Panc1 (cell line): ENCODE data around the gene ARMCX2. TPM values are rescaled to one million over a fixed set of nuclear protein-coding genes. Genes with fewer than 3 reads are reported as not detected.
A peak's percentile ranks its signal among the peaks of the same experiment; 100 is the strongest.

ENCODE experiments used
- ATAC-seq: fragments of 200-7000 bp; cut with Tn5 transposase; 2 replicates; pipeline ENCODE4 v1.9.1; 2020; ENCODE audit warnings: mild to moderate bottlenecking, moderate library complexity
- Bru-seq: library from RNA; stranded (reverse); fragments of 400-500 nt; gene quantifications from one replicate; lab custom pipeline; 2021; lab: Mats Ljungman, UMichigan
- BruChase-seq, 2 experiments: library from RNA; stranded (reverse); fragments of 400-500 nt; gene quantifications; one replicate each; lab custom pipeline; 2021; lab: Mats Ljungman, UMichigan
- BruUV-seq: library from RNA; stranded (reverse); fragments of 400-500 nt; replicated peaks from 2 replicates; lab custom pipeline; 2021; lab: Mats Ljungman, UMichigan
- CTCF ChIA-PET: fragments of 300-600 bp; sonication (Branson Sonifier 250); formaldehyde crosslinking; loops from one replicate; lab custom pipeline; 2022; ENCODE audit warnings: antibody characterized with exemption; lab: Charles Lee
- POLR2A ChIA-PET: fragments of 300-600 bp; sonication (Branson Sonifier 250); formaldehyde crosslinking; loops from one replicate; lab custom pipeline; 2022; ENCODE audit warnings: antibody characterized with exemption; lab: Charles Lee
- DNase-seq: peaks from one replicate; pipeline ENCODE4 v3.0.0-alpha.2; 2010; ENCODE audit warnings: low read depth, low spot score
- H3K27ac ChIP-seq: 2 replicates; pipeline ENCODE4 v1.5.1; 2011; ENCODE audit warnings: mild to moderate bottlenecking, low read length, inconsistent platforms
- H3K27me3 ChIP-seq: fragments of 200-500 bp; sonication (Bioruptor generic); 2 replicates; pipeline ENCODE4 v1.6.0; 2014; ENCODE audit warnings: low read length, inconsistent platforms; ENCODE audit not compliant: control insufficient read depth, insufficient read depth
- H3K36me3 ChIP-seq: fragments of 200-500 bp; sonication (Bioruptor generic); 2 replicates; pipeline ENCODE4 v1.5.1; 2014; ENCODE audit warnings: inconsistent platforms, mild to moderate bottlenecking, low read length, moderate library complexity; ENCODE audit not compliant: control insufficient read depth, insufficient read depth
- H3K4me1 ChIP-seq: 2 replicates; pipeline ENCODE4 v1.5.1; 2011; ENCODE audit warnings: inconsistent platforms, mild to moderate bottlenecking, low read length, moderate library complexity; ENCODE audit not compliant: control insufficient read depth, insufficient read depth
- H3K4me3 ChIP-seq, 2 experiments: 2 replicates each; pipeline ENCODE4 v1.5.1; 2011 to 2012; ENCODE audit warnings: low read depth in 2 of 2, low read length in 2 of 2, mild to moderate bottlenecking in 2 of 2, inconsistent platforms in 1 of 2, moderate library complexity in 1 of 2
- H3K9me3 ChIP-seq: fragments of 200-500 bp; sonication (Bioruptor generic); 2 replicates; pipeline ENCODE4 v1.5.1; 2014; ENCODE audit warnings: low read depth, mild to moderate bottlenecking, inconsistent platforms, low read length, moderate library complexity; ENCODE audit not compliant: control insufficient read depth, insufficient read depth
- CTCF ChIP-seq: fragments of 450-650 bp; IDR thresholded peaks from 2 replicates; pipeline ENCODE4 v1.5.1; 2017; ENCODE audit warnings: mild to moderate bottlenecking
- POLR2AphosphoS5 ChIP-seq: IDR thresholded peaks from 2 replicates; pipeline ENCODE4 v1.6.1; 2012; ENCODE audit warnings: mild to moderate bottlenecking, low read depth, low read length, moderate library complexity
- REST ChIP-seq, 2 experiments: IDR thresholded peaks; 2 replicates each; pipeline ENCODE4 v1.6.1; 2011 to 2012; ENCODE audit warnings: low read depth in 2 of 2, control low read depth in 1 of 2, low read length in 1 of 2, mild to moderate bottlenecking in 1 of 2, moderate library complexity in 1 of 2; ENCODE audit not compliant: insufficient read depth in 1 of 2
- SIN3A ChIP-seq: IDR thresholded peaks from 2 replicates; pipeline ENCODE4 v1.6.1; 2012; ENCODE audit warnings: low read depth, mild to moderate bottlenecking, low read length, moderate library complexity, borderline replicate concordance; ENCODE audit not compliant: insufficient read depth
- TCF7L2 ChIP-seq: IDR thresholded peaks from 2 replicates; pipeline ENCODE4 v1.6.1; 2011; ENCODE audit warnings: mild to moderate bottlenecking, low read depth, low read length, inconsistent platforms
- in situ Hi-C: cut with HindIII; loops from 2 replicates; pipeline ENCODE4 v1.10.0; 2016; ENCODE audit warnings: low sequenced_read_pairs, low pct_unique_long_range_greater_than_20kb
- intact Hi-C: fragments of 100-400 bp; cut with micrococcal nuclease; formaldehyde crosslinking; loops from one replicate; pipeline ENCODE4 v1.10.0; 2022; ENCODE audit not compliant: unreplicated experiment
- long read RNA-seq: library from polyadenylated mRNA; unstranded; transcript quantifications from one replicate; pipeline ENCODE4 v2.0.0, GENCODE V29; 2021; ENCODE audit not compliant: unreplicated experiment
- polyA plus RNA-seq: library from polyadenylated mRNA; unstranded; fragments of >200 nt; gene quantifications from one replicate; pipeline ENCODE4 v1.2.1, GENCODE V29; 2012; ENCODE audit warnings: missing spikeins; ENCODE audit not compliant: insufficient read length
- total RNA-seq: library from RNA; stranded (reverse); gene quantifications from one replicate; pipeline ENCODE4 v1.2.1, GENCODE V29; 2021; ENCODE audit not compliant: unreplicated experiment

The ARMCX2 gene
- total RNA-seq (1.0 TPM), Bru-seq, nascent RNA (percentile 22 among the genes with signal in this experiment), BruChase-seq, experiment 1, labeled RNA remaining after a 2-hour chase (percentile 34 among the genes with signal in this experiment), BruChase-seq, experiment 2, labeled RNA remaining after a 6-hour chase (percentile 42 among the genes with signal in this experiment)
- 1.1 TPM for polyA plus RNA-seq
- long read RNA-seq, partial matches to known transcripts: 0 of 1 reads
- long read RNA-seq, other reads (novel, unspliced or antisense): 0 of 1 reads

- H3K4me1 ChIP-seq: no peaks in the 10 kb centered on the region
- ChIA-PET CTCF (no interaction called here), POLR2A (no interaction called here)
- no peaks in the 10 kb centered on the region for H3K36me3 ChIP-seq
- peak within 1 kb of the TSS; percentile 56 to 86 for H3K4me3 ChIP-seq
- H3K9me3 ChIP-seq: no peaks in the 10 kb centered on the region
- in situ Hi-C loops (no loop called here), intact Hi-C loops (no loop called here)
- ATAC-seq (no peak), DNase-seq (no peak)
- peaks cover 10% of the 10 kb centered on the region; the same call in 1 of the 2 replicates for H3K27me3 ChIP-seq
- no TSS peak for BruUV-seq
- H3K27ac ChIP-seq: peak within 1 kb of the TSS; percentile 54; the same call in 1 of the 2 replicates
- TF ChIP-seq SIN3A (no peak), CTCF (no peak), TCF7L2 (no peak), POLR2AphosphoS5 (no peak), REST (IDR thresholded peaks at IDR 0.05; ENCODE audit: insufficient read depth in 1 of 2, low read depth in 2 of 2, low read length in 1 of 2) (no peak)
These were observed at the start of gene ARMCX2 for GRCh38 chrX:101659601-101660063. Gene ARMCX2, minus strand, starts transcription at chrX:101659850. Its CDS starts 2,262 bp downstream, at chrX:101657588.

GRCh38 chrX:101709384-101709783, 49.7 kb upstream of the ARMCX2 start:
- Histone ChIP-seq H3K4me3 (no peak overlapping the region), H3K9me3 (no peaks in the 10 kb centered on the region), H3K4me1 (no peaks in the 10 kb centered on the region), H3K36me3 (no peaks in the 10 kb centered on the region), H3K27me3 (no peaks in the 10 kb centered on the region), H3K27ac (no peak overlapping the region)
- POLR2A ChIA-PET: no interaction called here
- in situ Hi-C loops (no loop called here), intact Hi-C loops (no loop called here)
- BruUV-seq: no TSS peak
- ATAC-seq (no peak), DNase-seq (no peak)
- CTCF ChIA-PET: interaction anchor here (1.1 kb wide), 1 partner anchor 16 kb away, joined by 4 read pairs; no protein-coding TSS in a partner anchor
- TF ChIP-seq REST (IDR thresholded peaks at IDR 0.05; ENCODE audit: insufficient read depth in 1 of 2, low read depth in 2 of 2, low read length in 1 of 2) (no peak), POLR2AphosphoS5 (no peak), CTCF (no peak), TCF7L2 (no peak), SIN3A (no peak)
